Measurements from ENCODE around the gene USP38.
"Not testable (repeated sequence)": the region's sequence is repeated elsewhere in the genome, so short reads cannot be mapped to it uniquely, and the experiment has no call there.

Gene USP38

GRCh38 chr4:143256456-143256855 lies 71.7 kb downstream of the USP38 start:
- no peaks in the 10 kb centered on the region for H3K9me3 ChIP-seq (ENCODE audit: control extremely low read depth in 1 of 5, control insufficient read depth in 4 of 5, insufficient read depth in 2 of 5, low read depth in 1 of 5, low read length in 4 of 5)
- H3K4me3 ChIP-seq (ENCODE audit: control insufficient read depth in 1 of 7, extremely low read depth in 1 of 7, insufficient read depth in 4 of 7, low read depth in 2 of 7, low read length in 6 of 7): no peak overlapping the region
- H3K36me3 ChIP-seq (ENCODE audit: control insufficient read depth in 4 of 4, insufficient read depth in 4 of 4, low read length in 3 of 4): no peaks in the 10 kb centered on the region
- ChIA-PET POLR2A (no interaction called here), CTCF (no interaction called here)
- peaks cover 0 to under 1% (median 0%) of the 10 kb centered on the region in 4 experiments for H3K4me1 ChIP-seq (ENCODE audit: control extremely low read depth in 1 of 4, control insufficient read depth in 4 of 4, insufficient read depth in 4 of 4, low read length in 3 of 4)
- WGBS (ENCODE audit: insufficient coverage): 70% methylated on average over 2 of the region's 2 CpGs
- H3K27ac ChIP-seq (ENCODE audit: insufficient read depth in 1 of 2, low read depth in 1 of 2, low read length in 2 of 2, poor library complexity in 1 of 2, severe bottlenecking in 2 of 2): no peak overlapping the region
- H3K27me3 ChIP-seq (replicated peaks in 2 of 5; ENCODE audit: control insufficient read depth in 4 of 5, insufficient read depth in 5 of 5, low read length in 4 of 5): no peaks in the 10 kb centered on the region
- DNase-seq: no peak

GRCh38 chr4:143257356-143257755 lies 72.6 kb downstream of the USP38 start:
- Histone ChIP-seq H3K9me3 (ENCODE audit: control extremely low read depth in 1 of 5, control insufficient read depth in 4 of 5, insufficient read depth in 2 of 5, low read depth in 1 of 5, low read length in 4 of 5) (no peaks in the 10 kb centered on the region), H3K27me3 (replicated peaks in 2 of 5; ENCODE audit: control insufficient read depth in 4 of 5, insufficient read depth in 5 of 5, low read length in 4 of 5) (no peaks in the 10 kb centered on the region), H3K36me3 (ENCODE audit: control insufficient read depth in 4 of 4, insufficient read depth in 4 of 4, low read length in 3 of 4) (no peaks in the 10 kb centered on the region), H3K27ac (ENCODE audit: insufficient read depth in 1 of 2, low read depth in 1 of 2, low read length in 2 of 2, poor library complexity in 1 of 2, severe bottlenecking in 2 of 2) (no peak overlapping the region), H3K4me3 (ENCODE audit: control insufficient read depth in 1 of 7, extremely low read depth in 1 of 7, insufficient read depth in 4 of 7, low read depth in 2 of 7, low read length in 6 of 7) (no peak overlapping the region), H3K4me1 (ENCODE audit: control extremely low read depth in 1 of 4, control insufficient read depth in 4 of 4, insufficient read depth in 4 of 4, low read length in 3 of 4) (peaks cover 0 to 9% (median 0%) of the 10 kb centered on the region in 4 experiments)
- POLR2A ChIA-PET: no interaction called here
- CTCF ChIA-PET: no interaction called here
- no peak for DNase-seq

- no peak for DNase-seq
- H3K4me3 ChIP-seq (ENCODE audit: control insufficient read depth in 1 of 7, extremely low read depth in 1 of 7, insufficient read depth in 4 of 7, low read depth in 2 of 7, low read length in 6 of 7): no peak overlapping the region
- H3K36me3 ChIP-seq (ENCODE audit: control insufficient read depth in 4 of 4, insufficient read depth in 4 of 4, low read length in 3 of 4): no peaks in the 10 kb centered on the region
- ChIA-PET CTCF (no interaction called here), POLR2A (no interaction called here)
- H3K4me1 ChIP-seq (ENCODE audit: control extremely low read depth in 1 of 4, control insufficient read depth in 4 of 4, insufficient read depth in 4 of 4, low read length in 3 of 4): peaks cover 0 to 18% (median 6%) of the 10 kb centered on the region in 4 experiments
- H3K27ac ChIP-seq (ENCODE audit: insufficient read depth in 1 of 2, low read depth in 1 of 2, low read length in 2 of 2, poor library complexity in 1 of 2, severe bottlenecking in 2 of 2): no peak overlapping the region
- no peaks in the 10 kb centered on the region for H3K27me3 ChIP-seq (replicated peaks in 2 of 5; ENCODE audit: control insufficient read depth in 4 of 5, insufficient read depth in 5 of 5, low read length in 4 of 5)
- H3K9me3 ChIP-seq (ENCODE audit: control extremely low read depth in 1 of 5, control insufficient read depth in 4 of 5, insufficient read depth in 2 of 5, low read depth in 1 of 5, low read length in 4 of 5): peaks cover 0 to 3% (median 0%) of the 10 kb centered on the region in 5 experiments
- WGBS (ENCODE audit: insufficient coverage): 50% methylated on average over 2 of the region's 3 CpGs
These were observed 76.0 kb downstream of the USP38 start for GRCh38 chr4:143260750-143261149.

- ChIA-PET POLR2A (no interaction called here), CTCF (no interaction called here)
- Histone ChIP-seq H3K27ac (ENCODE audit: insufficient read depth in 1 of 2, low read depth in 1 of 2, low read length in 2 of 2, poor library complexity in 1 of 2, severe bottlenecking in 2 of 2) (no peak overlapping the region), H3K27me3 (replicated peaks in 2 of 5; ENCODE audit: control insufficient read depth in 4 of 5, insufficient read depth in 5 of 5, low read length in 4 of 5) (no peaks in the 10 kb centered on the region), H3K36me3 (ENCODE audit: control insufficient read depth in 4 of 4, insufficient read depth in 4 of 4, low read length in 3 of 4) (no peaks in the 10 kb centered on the region), H3K4me3 (ENCODE audit: control insufficient read depth in 1 of 7, extremely low read depth in 1 of 7, insufficient read depth in 4 of 7, low read depth in 2 of 7, low read length in 6 of 7) (peak overlapping the region in 1 of 7 experiments; percentile 38), H3K4me1 (ENCODE audit: control extremely low read depth in 1 of 4, control insufficient read depth in 4 of 4, insufficient read depth in 4 of 4, low read length in 3 of 4) (peaks cover 0 to 18% (median 6%) of the 10 kb centered on the region in 4 experiments), H3K9me3 (ENCODE audit: control extremely low read depth in 1 of 5, control insufficient read depth in 4 of 5, insufficient read depth in 2 of 5, low read depth in 1 of 5, low read length in 4 of 5) (peaks cover 0 to 11% (median 8%) of the 10 kb centered on the region in 5 experiments)
- DNase-seq: peak in 2 of 3 donors; percentile 26 to 36
- WGBS (ENCODE audit: insufficient coverage): no CpG with 5 or more reads among the region's 1 CpG
These were observed 78.1 kb downstream of the USP38 start for GRCh38 chr4:143262838-143263237.

- peak in 1 of 3 donors; percentile 11 for DNase-seq
- H3K27me3 ChIP-seq (replicated peaks in 2 of 5; ENCODE audit: control insufficient read depth in 4 of 5, insufficient read depth in 5 of 5, low read length in 4 of 5); CTCF ChIA-PET; POLR2A ChIA-PET; H3K4me1 ChIP-seq (ENCODE audit: control extremely low read depth in 1 of 4, control insufficient read depth in 4 of 4, insufficient read depth in 4 of 4, low read length in 3 of 4); H3K36me3 ChIP-seq (ENCODE audit: control insufficient read depth in 4 of 4, insufficient read depth in 4 of 4, low read length in 3 of 4); H3K27ac ChIP-seq (ENCODE audit: insufficient read depth in 1 of 2, low read depth in 1 of 2, low read length in 2 of 2, poor library complexity in 1 of 2, severe bottlenecking in 2 of 2); H3K4me3 ChIP-seq (ENCODE audit: control insufficient read depth in 1 of 7, extremely low read depth in 1 of 7, insufficient read depth in 4 of 7, low read depth in 2 of 7, low read length in 6 of 7): not testable (repeated sequence)
- WGBS (ENCODE audit: insufficient coverage): 88% methylated on average over 2 of the region's 2 CpGs
- peaks cover 0 to 22% (median 10%) of the 10 kb centered on the region in 5 experiments for H3K9me3 ChIP-seq (ENCODE audit: control extremely low read depth in 1 of 5, control insufficient read depth in 4 of 5, insufficient read depth in 2 of 5, low read depth in 1 of 5, low read length in 4 of 5)
These were observed 83.0 kb downstream of the USP38 start for GRCh38 chr4:143267690-143268089.

GRCh38 chr4:143270256-143270838 lies 85.6 kb downstream of the USP38 start:
- Histone ChIP-seq H3K36me3 (ENCODE audit: control insufficient read depth in 4 of 4, insufficient read depth in 4 of 4, low read length in 3 of 4) (no peaks in the 10 kb centered on the region), H3K4me3 (ENCODE audit: control insufficient read depth in 1 of 7, extremely low read depth in 1 of 7, insufficient read depth in 4 of 7, low read depth in 2 of 7, low read length in 6 of 7) (no peak overlapping the region), H3K27ac (ENCODE audit: insufficient read depth in 1 of 2, low read depth in 1 of 2, low read length in 2 of 2, poor library complexity in 1 of 2, severe bottlenecking in 2 of 2) (no peak overlapping the region), H3K4me1 (ENCODE audit: control extremely low read depth in 1 of 4, control insufficient read depth in 4 of 4, insufficient read depth in 4 of 4, low read length in 3 of 4) (no peaks in the 10 kb centered on the region), H3K9me3 (ENCODE audit: control extremely low read depth in 1 of 5, control insufficient read depth in 4 of 5, insufficient read depth in 2 of 5, low read depth in 1 of 5, low read length in 4 of 5) (peaks cover 0 to 22% (median 8%) of the 10 kb centered on the region in 5 experiments), H3K27me3 (replicated peaks in 2 of 5; ENCODE audit: control insufficient read depth in 4 of 5, insufficient read depth in 5 of 5, low read length in 4 of 5) (no peaks in the 10 kb centered on the region)
- no CpG with 5 or more reads among the region's 2 CpGs for WGBS (ENCODE audit: insufficient coverage)
- ChIA-PET CTCF (no interaction called here), POLR2A (no interaction called here)
- no peak for DNase-seq
